Measurements from ENCODE around the gene RAP1GAP.

The RAP1GAP gene

GRCh38 chr1:21669258-21670058, at the start of gene RAP1GAP:
Gene RAP1GAP, minus strand, starts transcription at chr1:21669357. Its CDS starts 49,325 bp downstream, at chr1:21620032.
- peak; percentile 13 for DNase-seq (ENCODE audit: low read depth)

GRCh38 chr1:21716169-21716568, 47.0 kb upstream of the RAP1GAP start:
- no peak for DNase-seq (ENCODE audit: low read depth)

- no peak for DNase-seq (ENCODE audit: low read depth)
Measured at GRCh38 chr1:21707891-21708290, 38.7 kb upstream of the RAP1GAP start.

GRCh38 chr1:21707086-21707840, 38.1 kb upstream of the RAP1GAP start:
- DNase-seq (ENCODE audit: low read depth): no peak

GRCh38 chr1:21706151-21706835, 37.1 kb upstream of the RAP1GAP start:
- DNase-seq (ENCODE audit: low read depth): no peak

GRCh38 chr1:21705303-21705980, 36.3 kb upstream of the RAP1GAP start:
- DNase-seq (ENCODE audit: low read depth): no peak

DNA sequence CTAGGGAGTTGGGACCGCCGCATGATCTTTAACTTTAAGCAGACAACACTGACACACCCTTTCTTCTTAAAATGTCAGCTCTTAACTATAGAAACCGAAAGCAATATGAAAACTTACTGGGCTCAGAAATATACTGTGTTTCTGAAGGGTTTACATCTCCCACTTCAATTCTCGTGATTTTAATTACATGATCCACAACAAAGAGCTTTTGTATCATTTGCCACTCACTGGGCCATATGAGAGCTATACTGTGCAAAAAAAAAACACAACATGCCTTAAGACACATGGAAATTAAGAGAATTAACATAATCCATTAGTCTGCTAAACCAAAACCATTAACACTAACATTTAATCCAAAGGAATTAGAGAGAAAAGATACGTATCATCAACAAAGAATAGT, 35.0 kb upstream of the RAP1GAP start:
- no peak for DNase-seq (ENCODE audit: low read depth)

DNA sequence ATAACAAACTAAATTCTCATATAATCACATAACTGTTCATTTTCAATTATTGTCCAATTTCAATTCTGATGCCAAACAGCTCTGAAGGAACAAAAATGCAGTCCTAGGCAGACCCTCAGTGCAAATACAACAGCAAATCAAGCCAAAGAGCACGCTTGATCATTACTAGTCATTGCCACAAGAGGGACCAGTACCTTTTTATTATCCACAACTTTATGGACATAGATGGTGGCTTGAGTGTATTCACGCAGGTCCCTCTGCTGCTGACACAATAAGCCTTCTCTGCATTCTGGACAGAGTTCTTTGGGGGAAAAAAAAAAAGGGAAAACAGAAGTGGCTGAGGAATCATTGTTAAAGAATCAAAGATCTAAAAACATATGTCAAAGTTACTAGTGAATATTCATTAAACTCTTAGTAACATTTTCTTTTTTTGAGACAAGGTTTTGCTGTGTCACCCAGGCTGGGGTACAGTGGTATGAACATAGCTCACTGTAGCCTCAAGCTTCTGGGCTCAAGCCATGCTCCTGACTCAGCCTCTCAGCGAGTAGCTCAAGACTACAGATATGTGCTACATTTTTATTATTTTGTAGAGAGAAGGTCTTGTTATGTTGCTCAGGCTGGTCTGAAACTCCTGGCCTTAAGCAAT, 34.3 kb upstream of the RAP1GAP start:
- no peak for DNase-seq (ENCODE audit: low read depth)

GRCh38 chr1:21702780-21703179, 33.6 kb upstream of the RAP1GAP start:
- no peak for DNase-seq (ENCODE audit: low read depth)

DNA sequence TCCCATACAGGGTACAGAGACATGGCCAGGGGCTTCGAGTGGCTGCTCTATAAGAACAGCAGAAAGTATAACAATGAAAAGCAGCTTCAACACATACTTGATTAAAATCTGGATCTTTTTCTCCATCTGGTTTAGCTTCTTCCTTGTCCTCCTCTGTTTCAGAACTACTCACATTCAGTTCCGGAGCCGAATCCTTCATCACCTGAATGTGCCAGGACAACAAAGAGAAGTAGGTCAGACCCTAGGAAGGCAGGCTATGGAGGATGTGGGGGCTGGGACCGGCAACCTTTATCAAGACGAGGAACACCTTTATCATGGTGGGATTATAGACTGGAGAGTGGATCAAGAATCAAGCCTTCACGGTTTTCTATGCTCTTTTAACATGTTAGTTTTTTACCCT, 32.2 kb upstream of the RAP1GAP start:
- DNase-seq (ENCODE audit: low read depth): no peak

DNA sequence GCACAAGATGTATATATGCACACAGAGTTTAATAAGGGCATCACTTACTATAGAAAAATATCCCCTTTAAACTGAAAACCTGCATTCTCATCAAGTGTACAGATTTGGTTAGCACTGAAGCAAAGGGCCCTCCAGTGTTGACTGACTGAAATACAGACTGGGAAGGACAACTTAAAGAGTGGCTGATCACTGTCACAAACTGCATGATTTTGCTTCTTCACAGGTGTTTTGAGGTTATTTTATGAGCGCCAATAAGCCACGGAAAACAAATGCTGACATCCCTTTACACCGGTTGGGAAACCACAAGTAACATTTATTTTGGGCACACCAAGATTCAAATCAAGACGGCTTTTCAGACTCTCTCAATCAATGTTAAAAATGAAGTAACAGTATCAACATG, 30.9 kb upstream of the RAP1GAP start:
- DNase-seq (ENCODE audit: low read depth): no peak

DNA sequence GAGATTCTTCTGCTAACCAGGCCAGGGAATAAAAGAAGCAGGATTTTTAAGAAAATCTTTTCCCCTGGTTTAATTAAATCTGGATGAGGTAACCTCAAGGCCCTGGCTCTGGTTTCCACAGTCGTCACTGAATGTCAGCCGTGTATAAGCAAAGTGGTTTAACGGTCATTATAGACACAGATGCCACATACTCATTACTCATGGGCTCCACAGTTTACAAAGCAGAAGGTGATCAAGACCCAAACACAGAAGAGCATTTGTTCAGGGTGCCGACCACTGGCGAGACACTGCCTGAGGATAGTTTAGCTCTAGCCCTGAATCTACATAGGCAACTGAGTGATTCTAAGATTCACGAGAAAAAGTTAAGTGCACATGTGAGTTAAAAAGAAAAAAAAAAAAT, 27.8 kb upstream of the RAP1GAP start:
- no peak for DNase-seq (ENCODE audit: low read depth)

- no peak for DNase-seq (ENCODE audit: low read depth)
Measured at GRCh38 chr1:21693732-21694131, 24.6 kb upstream of the RAP1GAP start.

- no peak for DNase-seq (ENCODE audit: low read depth)
Measured at GRCh38 chr1:21691739-21692138, 22.6 kb upstream of the RAP1GAP start.

DNA sequence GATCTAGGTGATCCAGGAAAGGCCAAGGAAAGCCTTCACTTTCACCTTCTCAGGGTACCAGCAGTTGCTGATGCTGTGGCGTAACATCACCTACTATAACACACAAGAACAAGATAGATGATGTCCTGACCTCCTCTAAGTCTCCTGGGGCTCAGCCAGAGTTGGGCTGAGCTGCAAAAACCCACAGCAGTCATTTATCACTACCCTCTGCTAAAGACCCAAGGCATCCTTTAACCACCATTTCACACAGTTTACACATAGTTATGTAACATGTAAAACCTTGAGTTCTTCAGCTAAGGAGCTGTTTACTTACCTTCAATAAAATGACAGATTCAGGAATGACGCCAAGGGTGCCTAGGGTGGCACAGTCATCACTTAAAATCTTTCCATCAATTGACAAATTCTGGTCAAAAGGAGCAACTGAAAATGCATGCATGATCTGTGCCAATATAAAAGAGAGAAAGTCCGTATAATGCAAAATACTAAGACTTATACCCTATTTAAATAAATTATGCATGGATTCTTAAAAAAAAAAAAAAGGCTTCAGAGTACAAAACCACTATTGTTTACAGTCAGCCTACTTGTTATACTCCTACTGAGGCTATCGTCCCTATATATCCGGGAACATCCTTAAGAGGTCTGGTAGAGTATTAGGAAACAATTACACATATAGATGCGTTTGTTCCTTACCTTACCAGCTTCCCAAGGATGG, 20.7 kb upstream of the RAP1GAP start:
- no peak for DNase-seq (ENCODE audit: low read depth)

DNA sequence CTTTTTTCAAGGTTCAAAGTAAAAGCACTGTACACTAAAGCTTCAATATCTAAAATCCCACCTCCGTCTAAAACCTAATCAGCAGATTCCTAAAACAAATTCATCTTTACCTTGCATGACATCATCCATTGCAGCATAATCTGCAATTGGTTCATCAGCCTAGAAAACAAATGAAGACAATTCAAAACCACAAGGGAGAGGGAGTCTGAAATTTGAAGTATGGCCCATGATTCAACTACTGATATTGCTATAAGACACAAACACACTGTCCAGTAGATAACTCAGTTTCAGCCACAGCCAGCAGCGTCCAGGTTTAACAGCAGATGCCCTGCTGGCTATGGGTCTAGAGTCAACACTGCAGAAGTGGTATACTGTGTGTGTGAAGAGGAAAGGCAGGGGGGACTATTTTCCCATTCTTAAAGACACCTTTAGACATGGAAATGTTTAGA, 17.9 kb upstream of the RAP1GAP start:
- DNase-seq (ENCODE audit: low read depth): no peak

DNA sequence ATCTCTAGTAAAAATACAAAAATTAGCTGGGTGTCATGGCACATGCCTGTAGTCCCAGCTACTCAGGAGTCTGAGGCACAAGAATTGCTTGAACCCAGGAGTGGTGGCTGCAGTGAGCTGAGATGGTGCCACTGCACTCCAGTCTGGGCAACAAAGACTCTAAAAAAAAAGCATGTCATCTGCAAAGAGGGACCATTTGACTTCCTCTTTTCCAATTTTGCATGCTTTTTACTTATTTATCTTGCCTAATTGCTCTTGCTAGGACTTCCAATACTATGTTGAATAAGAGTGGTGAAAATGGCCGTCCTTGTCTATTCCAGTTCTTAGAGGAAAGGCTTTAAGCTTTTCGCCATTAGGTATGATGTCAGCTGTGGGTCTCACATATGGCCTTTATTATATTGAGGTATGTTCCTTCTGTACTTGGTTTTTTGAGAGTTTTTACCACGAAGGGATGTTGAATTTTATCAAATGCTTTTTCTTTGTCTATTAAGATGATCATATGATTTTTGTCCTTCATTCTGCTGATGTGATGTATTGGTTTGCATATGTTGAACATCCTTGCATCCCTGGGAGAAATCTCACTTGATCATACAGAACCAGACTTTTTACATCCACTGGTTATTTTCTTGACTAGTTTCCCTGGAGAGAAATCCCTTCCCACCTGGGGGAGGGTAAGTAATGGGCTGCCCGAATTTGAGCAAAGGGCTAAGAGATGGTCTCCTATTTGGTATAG, 17.0 kb upstream of the RAP1GAP start:
- DNase-seq (ENCODE audit: low read depth): no peak

- DNase-seq (ENCODE audit: low read depth): no peak
Measured at GRCh38 chr1:21681426-21681825, 12.3 kb upstream of the RAP1GAP start.

GRCh38 chr1:21680918-21681317, 11.8 kb upstream of the RAP1GAP start:
- DNase-seq (ENCODE audit: low read depth): no peak

DNA sequence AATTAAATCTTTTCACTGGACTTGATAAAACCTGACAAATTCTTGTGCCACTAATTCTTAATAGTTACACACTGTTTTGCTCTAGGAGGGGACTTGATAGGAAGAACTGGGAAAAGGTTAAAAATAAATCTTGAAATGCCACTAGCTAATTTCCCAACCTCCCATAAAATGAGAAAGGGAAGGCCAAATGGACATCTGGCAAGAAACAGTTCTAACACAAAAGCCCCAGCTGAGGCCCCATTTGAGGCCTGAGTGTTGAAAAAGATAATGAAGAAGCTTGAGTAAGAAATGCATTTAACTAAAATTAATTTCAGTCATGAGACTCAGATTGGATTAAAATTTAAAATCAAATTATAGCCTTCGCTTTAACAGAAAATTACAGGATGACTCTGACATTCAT, 11.2 kb upstream of the RAP1GAP start:
- no peak for DNase-seq (ENCODE audit: low read depth)
